Mammary epithelial cell (primary cell): ENCODE measurements around the gene GPRC6A.

ENCODE experiments used
- CTCF ChIP-seq, 2 donors: IDR thresholded peaks in 1 of 2; conservative IDR thresholded peaks in 1 of 2; 2 replicates each; pipeline ENCODE4 v1.5.1; 2011 to 2012; ENCODE audit warnings: inconsistent platforms in 2 of 2, low read length in 2 of 2, mild to moderate bottlenecking in 2 of 2, control low read depth in 1 of 2, low read depth in 1 of 2; ENCODE audit not compliant: insufficient read depth in 1 of 2; ENCODE audit errors: extremely low read depth in 1 of 2
- EZH2 ChIP-seq: IDR thresholded peaks from 2 replicates; pipeline ENCODE4 v1.6.1; 2012; ENCODE audit warnings: low read length, inconsistent platforms, borderline replicate concordance

- no peak for TF ChIP-seq CTCF (conservative IDR thresholded peaks at IDR 0.05 in 1 of 2, IDR thresholded peaks at IDR 0.05 in 1 of 2; ENCODE audit: extremely low read depth in 1 of 2, insufficient read depth in 1 of 2, low read depth in 1 of 2, low read length in 2 of 2)
- TF ChIP-seq EZH2, result peak; percentile 70
Observed at GRCh38 chr6:116876635-116877611, 48.0 kb upstream of the GPRC6A start, which contains the start of gene RFX6.
